AML-193 (cell line): ENCODE measurements around the gene CCDC157.

ENCODE experiments used
- DNase-seq, 2 experiments: peaks; one replicate each; lab custom pipeline; 2025; lab: John Stamatoyannopoulos, UW

The CCDC157 gene

GRCh38 chr22:30357650-30358215, 926 bp downstream of the CCDC157 start:
- no peak for DNase-seq

GRCh38 chr22:30358541-30358940, 1.7 kb downstream of the CCDC157 start:
- no peak for DNase-seq

GRCh38 chr22:30361916-30362650, 5.3 kb downstream of the CCDC157 start:
- no peak for DNase-seq

- no peak for DNase-seq
Measured at GRCh38 chr22:30362651-30363281, 6.0 kb downstream of the CCDC157 start.

GRCh38 chr22:30365891-30366290, 9.1 kb downstream of the CCDC157 start:
- DNase-seq, result no peak

GRCh38 chr22:30368420-30368819, 11.6 kb downstream of the CCDC157 start:
- DNase-seq, result no peak

- no peak for DNase-seq
Measured at GRCh38 chr22:30370641-30371230, 13.9 kb downstream of the CCDC157 start.

GRCh38 chr22:30371321-30371720, 14.5 kb downstream of the CCDC157 start:
- DNase-seq, result no peak

- no peak for DNase-seq
Measured at GRCh38 chr22:30371981-30372380, 15.2 kb downstream of the CCDC157 start.

- DNase-seq, result peak; percentile 69 to 80
Measured at GRCh38 chr22:30372915-30373314, 16.1 kb downstream of the CCDC157 start.

GRCh38 chr22:30373331-30374325, 16.8 kb downstream of the CCDC157 start:
- DNase-seq, result no peak

- DNase-seq, result no peak
Measured at GRCh38 chr22:30375312-30375849, 18.6 kb downstream of the CCDC157 start.

GRCh38 chr22:30380011-30380410, 23.2 kb downstream of the CCDC157 start:
- DNase-seq, result no peak

GRCh38 chr22:30381264-30381663, 24.5 kb downstream of the CCDC157 start:
- no peak for DNase-seq

- no peak for DNase-seq
Measured at GRCh38 chr22:30382340-30382739, 25.5 kb downstream of the CCDC157 start.

- DNase-seq, result no peak
Measured at GRCh38 chr22:30383061-30383460, 26.3 kb downstream of the CCDC157 start.

GRCh38 chr22:30385942-30386341, 29.1 kb downstream of the CCDC157 start:
- DNase-seq, result no peak

- no peak for DNase-seq
Measured at GRCh38 chr22:30386608-30386959, 29.8 kb downstream of the CCDC157 start.

- peak; percentile 36 to 60 for DNase-seq
Measured at GRCh38 chr22:30386960-30387827, 30.4 kb downstream of the CCDC157 start, which contains the start of gene RNF215. RNF215 (minus strand) TSS chr22:30387411; CDS start chr22:30387313, 98 bp downstream.

- DNase-seq, result peak; percentile 62 to 77
Measured at GRCh38 chr22:30390974-30391691, 34.3 kb downstream of the CCDC157 start.
